Activated CD8-positive, alpha-beta T cell treated with anti-CD3 and anti-CD28 coated beads for 36 hours (primary cell): ENCODE results near the gene AFP. TPM values are rescaled to one million over a fixed set of nuclear protein-coding genes. Genes with fewer than 3 reads are reported as not detected.

ENCODE experiments used
- ATAC-seq: fragments of 200-7000 bp; cut with Tn5 transposase; one replicate; pipeline ENCODE4 v1.10.0; 2021; ENCODE audit warnings: mild to moderate bottlenecking, moderate library complexity
- CTCF ChIA-PET: fragments of 350-600 bp; sonication (Branson Sonifier 250); formaldehyde crosslinking; loops from one replicate; lab custom pipeline; 2021; ENCODE audit warnings: antibody characterized with exemption; lab: Charles Lee
- POLR2A ChIA-PET: fragments of 350-600 bp; sonication (Branson Sonifier 250); formaldehyde crosslinking; loops from one replicate; lab custom pipeline; 2021; ENCODE audit warnings: antibody characterized with exemption; lab: Charles Lee
- DNase-seq: peaks from one replicate; pipeline ENCODE4 v3.0.0-alpha.2; 2020
- H3K27ac Mint-ChIP-seq: one replicate; pipeline ENCODE4 v1.8.0; 2021; ENCODE audit warnings: mild to moderate bottlenecking, mixed read lengths
- H3K27me3 Mint-ChIP-seq: one replicate; pipeline ENCODE4 v1.8.0; 2021; ENCODE audit warnings: mixed read lengths
- H3K36me3 Mint-ChIP-seq: one replicate; pipeline ENCODE4 v1.8.0; 2021; ENCODE audit warnings: low read depth, mixed read lengths
- H3K4me1 Mint-ChIP-seq: one replicate; pipeline ENCODE4 v1.8.0; 2021; ENCODE audit warnings: low read depth, mixed read lengths
- H3K4me3 Mint-ChIP-seq: one replicate; pipeline ENCODE4 v1.8.0; 2021; ENCODE audit warnings: mild to moderate bottlenecking, moderate library complexity, mixed read lengths
- H3K9me3 Mint-ChIP-seq: one replicate; pipeline ENCODE4 v1.8.0; 2021; ENCODE audit warnings: mixed read lengths
- intact Hi-C: fragments of 100-400 bp; cut with micrococcal nuclease; formaldehyde crosslinking; loops from one replicate; pipeline ENCODE4 v1.10.0; 2022
- total RNA-seq, 2 experiments: library from RNA; stranded (reverse); gene quantifications; one replicate each; pipeline ENCODE4 v1.2.3, GENCODE V29; 2021
- TF ChIP-seq, protein P1 (sequence below): fragments of 200-600 bp; IDR thresholded peaks from one replicate; pipeline ENCODE4 v1.8.0; 2022; ENCODE audit warnings: antibody characterized with exemption, mild to moderate bottlenecking

AFP gene
- total RNA-seq, 2 experiments from 2014 or later: not detected

DNA sequence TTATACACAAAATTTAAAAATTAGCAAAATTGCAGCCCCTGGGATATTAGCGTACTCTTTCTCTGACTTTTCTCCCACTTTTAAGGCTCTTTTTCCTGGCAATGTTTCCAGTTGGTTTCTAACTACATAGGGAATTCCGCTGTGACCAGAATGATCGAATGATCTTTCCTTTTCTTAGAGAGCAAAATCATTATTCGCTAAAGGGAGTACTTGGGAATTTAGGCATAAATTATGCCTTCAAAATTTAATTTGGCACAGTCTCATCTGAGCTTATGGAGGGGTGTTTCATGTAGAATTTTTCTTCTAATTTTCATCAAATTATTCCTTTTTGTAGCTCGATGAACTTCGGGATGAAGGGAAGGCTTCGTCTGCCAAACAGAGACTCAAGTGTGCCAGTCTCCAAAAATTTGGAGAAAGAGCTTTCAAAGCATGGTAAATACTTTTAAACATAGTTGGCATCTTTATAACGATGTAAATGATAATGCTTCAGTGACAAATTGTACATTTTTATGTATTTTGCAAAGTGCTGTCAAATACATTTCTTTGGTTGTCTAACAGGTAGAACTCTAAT lies 26.0 kb upstream of the AFP start:
- ChIA-PET CTCF (no interaction called here), POLR2A (no interaction called here)
- no peaks in the 10 kb centered on the region for H3K4me1 Mint-ChIP-seq
- DNase-seq: no peak
- no peak overlapping the region for H3K4me3 Mint-ChIP-seq
- intact Hi-C loops: no loop called here
- no peak overlapping the region for H3K27ac Mint-ChIP-seq
- H3K36me3 Mint-ChIP-seq: no peaks in the 10 kb centered on the region
- H3K9me3 Mint-ChIP-seq: no peaks in the 10 kb centered on the region
- TF ChIP-seq, protein P1, sequence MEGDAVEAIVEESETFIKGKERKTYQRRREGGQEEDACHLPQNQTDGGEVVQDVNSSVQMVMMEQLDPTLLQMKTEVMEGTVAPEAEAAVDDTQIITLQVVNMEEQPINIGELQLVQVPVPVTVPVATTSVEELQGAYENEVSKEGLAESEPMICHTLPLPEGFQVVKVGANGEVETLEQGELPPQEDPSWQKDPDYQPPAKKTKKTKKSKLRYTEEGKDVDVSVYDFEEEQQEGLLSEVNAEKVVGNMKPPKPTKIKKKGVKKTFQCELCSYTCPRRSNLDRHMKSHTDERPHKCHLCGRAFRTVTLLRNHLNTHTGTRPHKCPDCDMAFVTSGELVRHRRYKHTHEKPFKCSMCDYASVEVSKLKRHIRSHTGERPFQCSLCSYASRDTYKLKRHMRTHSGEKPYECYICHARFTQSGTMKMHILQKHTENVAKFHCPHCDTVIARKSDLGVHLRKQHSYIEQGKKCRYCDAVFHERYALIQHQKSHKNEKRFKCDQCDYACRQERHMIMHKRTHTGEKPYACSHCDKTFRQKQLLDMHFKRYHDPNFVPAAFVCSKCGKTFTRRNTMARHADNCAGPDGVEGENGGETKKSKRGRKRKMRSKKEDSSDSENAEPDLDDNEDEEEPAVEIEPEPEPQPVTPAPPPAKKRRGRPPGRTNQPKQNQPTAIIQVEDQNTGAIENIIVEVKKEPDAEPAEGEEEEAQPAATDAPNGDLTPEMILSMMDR: no peak
- no peaks in the 10 kb centered on the region for H3K27me3 Mint-ChIP-seq
- no peak for ATAC-seq

DNA sequence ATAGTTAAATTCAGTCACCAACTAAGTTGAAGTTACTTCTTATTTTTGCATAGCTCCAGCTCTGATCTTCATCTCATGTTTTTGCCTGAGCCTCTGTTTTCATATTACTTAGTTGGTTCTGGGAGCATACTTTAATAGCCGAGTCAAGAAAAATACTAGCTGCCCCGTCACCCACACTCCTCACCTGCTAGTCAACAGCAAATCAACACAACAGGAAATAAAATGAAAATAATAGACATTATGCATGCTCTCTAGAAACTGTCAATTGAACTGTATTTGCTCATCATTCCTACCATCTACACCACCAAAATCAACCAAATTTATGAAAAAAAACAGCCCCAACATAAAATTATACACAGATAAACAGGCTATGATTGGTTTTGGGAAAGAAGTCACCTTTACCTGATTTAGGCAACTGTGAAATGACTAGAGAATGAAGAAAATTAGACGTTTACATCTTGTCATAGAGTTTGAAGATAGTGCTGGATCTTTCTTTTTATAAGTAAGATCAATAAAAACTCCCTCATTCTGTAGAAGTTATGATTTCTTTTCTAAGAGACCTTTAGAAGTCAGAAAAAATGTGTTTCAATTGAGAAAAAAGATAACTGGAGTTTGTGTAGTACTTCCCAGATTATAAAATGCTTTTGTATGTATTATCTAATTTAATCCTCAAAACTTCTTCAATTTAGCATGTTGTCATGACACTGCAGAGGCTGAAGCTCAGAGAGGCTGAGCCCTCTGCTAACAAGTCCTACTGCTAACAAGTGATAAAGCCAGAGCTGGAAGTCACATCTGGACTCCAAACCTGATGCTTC lies 24.9 kb upstream of the AFP start:
- TF ChIP-seq, protein P1: no peak
- Mint-ChIP-seq H3K36me3 (no peaks in the 10 kb centered on the region), H3K27me3 (no peaks in the 10 kb centered on the region), H3K27ac (no peak overlapping the region), H3K4me1 (no peaks in the 10 kb centered on the region), H3K4me3 (no peak overlapping the region), H3K9me3 (no peaks in the 10 kb centered on the region)
- POLR2A ChIA-PET: no interaction called here
- DNase-seq (no peak), ATAC-seq (no peak)
- CTCF ChIA-PET: no interaction called here
- intact Hi-C loops: no loop called here

GRCh38 chr4:73411731-73412414 lies 24.1 kb upstream of the AFP start:
- no peaks in the 10 kb centered on the region for H3K4me1 Mint-ChIP-seq
- CTCF ChIA-PET: no interaction called here
- ATAC-seq: no peak
- POLR2A ChIA-PET: no interaction called here
- H3K27me3 Mint-ChIP-seq: no peaks in the 10 kb centered on the region
- DNase-seq: no peak
- H3K27ac Mint-ChIP-seq: no peak overlapping the region
- no peaks in the 10 kb centered on the region for H3K36me3 Mint-ChIP-seq
- TF ChIP-seq, protein P1: no peak
- intact Hi-C loops: no loop called here
- no peak overlapping the region for H3K4me3 Mint-ChIP-seq
- no peaks in the 10 kb centered on the region for H3K9me3 Mint-ChIP-seq

- POLR2A ChIA-PET: no interaction called here
- H3K4me1 Mint-ChIP-seq: no peaks in the 10 kb centered on the region
- intact Hi-C loops: no loop called here
- no peaks in the 10 kb centered on the region for H3K27me3 Mint-ChIP-seq
- CTCF ChIA-PET: no interaction called here
- DNase-seq (no peak), ATAC-seq (no peak)
- no peak overlapping the region for H3K4me3 Mint-ChIP-seq
- TF ChIP-seq, protein P1: no peak
- no peak overlapping the region for H3K27ac Mint-ChIP-seq
- no peaks in the 10 kb centered on the region for H3K9me3 Mint-ChIP-seq
- no peaks in the 10 kb centered on the region for H3K36me3 Mint-ChIP-seq
Observed at GRCh38 chr4:73413294-73413755, 22.7 kb upstream of the AFP start.

DNA sequence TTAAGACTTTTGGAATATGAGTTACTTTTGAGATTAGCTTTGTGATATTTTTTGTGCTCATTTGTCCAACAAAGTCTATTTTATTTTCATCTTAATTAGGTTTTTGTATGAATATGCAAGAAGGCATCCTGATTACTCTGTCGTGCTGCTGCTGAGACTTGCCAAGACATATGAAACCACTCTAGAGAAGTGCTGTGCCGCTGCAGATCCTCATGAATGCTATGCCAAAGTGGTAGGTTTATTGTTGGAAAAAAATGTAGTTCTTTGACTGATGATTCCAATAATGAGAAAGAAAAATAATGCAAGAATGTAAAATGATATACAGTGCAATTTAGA lies 21.1 kb upstream of the AFP start:
- TF ChIP-seq, protein P1: no peak
- H3K4me3 Mint-ChIP-seq: no peak overlapping the region
- POLR2A ChIA-PET: no interaction called here
- H3K4me1 Mint-ChIP-seq: no peaks in the 10 kb centered on the region
- intact Hi-C loops: no loop called here
- no peak for DNase-seq
- no peaks in the 10 kb centered on the region for H3K36me3 Mint-ChIP-seq
- ATAC-seq: no peak
- no peaks in the 10 kb centered on the region for H3K27me3 Mint-ChIP-seq
- H3K9me3 Mint-ChIP-seq: no peaks in the 10 kb centered on the region
- CTCF ChIA-PET: no interaction called here
- H3K27ac Mint-ChIP-seq: no peak overlapping the region
